H9 (cell line): ENCODE results near the gene R3HDM1. TPM values are rescaled to one million over a fixed set of nuclear protein-coding genes. Genes with fewer than 3 reads are reported as not detected.

ENCODE experiments used
- DNase-seq: peaks from one replicate; pipeline ENCODE4 v3.0.0-alpha.2; 2017
- H2AFZ ChIP-seq: one replicate; pipeline ENCODE4 v1.6.1; 2013; ENCODE audit warnings: mild to moderate bottlenecking, low read length, control low read depth, moderate library complexity
- H2AK5ac ChIP-seq: 2 replicates; pipeline ENCODE4 v1.6.1; 2013; ENCODE audit warnings: low read length, control low read depth, mixed read lengths; ENCODE audit not compliant: insufficient read length
- H2BK120ac ChIP-seq: one replicate; pipeline ENCODE4 v1.6.1; 2013; ENCODE audit warnings: low read depth, mild to moderate bottlenecking, low read length, control low read depth, inconsistent platforms; ENCODE audit not compliant: poor library complexity, severe bottlenecking
- H2BK12ac ChIP-seq: 2 replicates; pipeline ENCODE4 v1.6.1; 2013; ENCODE audit warnings: low read length, control low read depth, mixed read lengths, low read depth; ENCODE audit not compliant: insufficient read length
- H2BK15ac ChIP-seq: 2 replicates; pipeline ENCODE4 v1.6.1; 2013; ENCODE audit warnings: low read depth, low read length, control low read depth
- H2BK20ac ChIP-seq: one replicate; pipeline ENCODE4 v1.6.1; 2013; ENCODE audit warnings: low read depth, mild to moderate bottlenecking, low read length, control low read depth, inconsistent platforms; ENCODE audit not compliant: poor library complexity, severe bottlenecking
- H2BK5ac ChIP-seq: 2 replicates; pipeline ENCODE4 v1.6.1; 2013; ENCODE audit warnings: low read length, control low read depth, mixed read lengths; ENCODE audit not compliant: insufficient read length
- H3K14ac ChIP-seq: 2 replicates; pipeline ENCODE4 v1.6.1; 2013; ENCODE audit warnings: low read length, control low read depth; ENCODE audit not compliant: insufficient read depth
- H3K18ac ChIP-seq: 2 replicates; pipeline ENCODE4 v1.6.1; 2013; ENCODE audit warnings: low read depth, mild to moderate bottlenecking, mixed read lengths, low read length, control low read depth; ENCODE audit not compliant: insufficient read length
- H3K23ac ChIP-seq: 2 replicates; pipeline ENCODE4 v1.6.1; 2013; ENCODE audit warnings: low read length, control low read depth, mixed read lengths, low read depth; ENCODE audit not compliant: insufficient read length
- H3K23me2 ChIP-seq: 2 replicates; pipeline ENCODE4 v1.6.1; 2013; ENCODE audit warnings: low read depth, mild to moderate bottlenecking, mixed read lengths, low read length, control low read depth; ENCODE audit not compliant: insufficient read length, poor library complexity, severe bottlenecking
- H3K27ac ChIP-seq: 2 replicates; pipeline ENCODE4 v1.5.1; 2013; ENCODE audit warnings: low read length, control low read depth, mixed read lengths, low read depth; ENCODE audit not compliant: insufficient read length
- H3K27me3 ChIP-seq: 2 replicates; pipeline ENCODE4 v1.6.1; 2013; ENCODE audit warnings: low read length, control low read depth, inconsistent platforms; ENCODE audit not compliant: insufficient read depth
- H3K4ac ChIP-seq: 2 replicates; pipeline ENCODE4 v1.6.1; 2013; ENCODE audit warnings: low read depth, mild to moderate bottlenecking, control low read depth, inconsistent platforms, low read length, moderate library complexity
- H3K4me1 ChIP-seq: 2 replicates; pipeline ENCODE4 v1.6.1; 2013; ENCODE audit warnings: low read length, control low read depth, inconsistent platforms; ENCODE audit not compliant: insufficient read depth
- H3K4me2 ChIP-seq: 2 replicates; pipeline ENCODE4 v1.6.1; 2013; ENCODE audit warnings: low read length, control low read depth, mixed read lengths; ENCODE audit not compliant: insufficient read length, insufficient read depth
- H3K56ac ChIP-seq: 2 replicates; pipeline ENCODE4 v1.6.1; 2013; ENCODE audit warnings: low read depth, mild to moderate bottlenecking, mixed read lengths, low read length, control low read depth; ENCODE audit not compliant: insufficient read length
- H3K79me1 ChIP-seq: 2 replicates; pipeline ENCODE4 v1.6.1; 2013; ENCODE audit warnings: low read depth, mild to moderate bottlenecking, moderate library complexity, low read length, control low read depth, inconsistent platforms; ENCODE audit not compliant: insufficient read depth, poor library complexity, severe bottlenecking
- H3K79me2 ChIP-seq: 2 replicates; pipeline ENCODE4 v1.6.1; 2013; ENCODE audit warnings: low read length, control low read depth, inconsistent platforms; ENCODE audit not compliant: insufficient read depth
- H3K9ac ChIP-seq: 2 replicates; pipeline ENCODE4 v1.6.1; 2013; ENCODE audit warnings: low read length, control low read depth, mixed read lengths; ENCODE audit not compliant: insufficient read length; ENCODE audit errors: extremely low read depth
- H3K9me3 ChIP-seq: one replicate; pipeline ENCODE4 v1.6.1; 2013; ENCODE audit warnings: low read depth, low read length, inconsistent platforms; ENCODE audit not compliant: control insufficient read depth
- H3T11ph ChIP-seq: one replicate; pipeline ENCODE4 v1.6.1; 2013; ENCODE audit warnings: mild to moderate bottlenecking, low read length, control low read depth, inconsistent platforms
- H4K20me1 ChIP-seq: one replicate; pipeline ENCODE4 v1.6.1; 2013; ENCODE audit not compliant: control insufficient read depth, insufficient read length, insufficient read depth
- H4K5ac ChIP-seq: 2 replicates; pipeline ENCODE4 v1.6.1; 2013; ENCODE audit warnings: low read depth, mild to moderate bottlenecking, mixed read lengths, low read length, control low read depth; ENCODE audit not compliant: insufficient read length
- H4K8ac ChIP-seq: replicated peaks from 2 replicates; pipeline ENCODE4 v1.6.1; 2013; ENCODE audit warnings: low read length, control low read depth, mixed read lengths, low read depth; ENCODE audit not compliant: insufficient read length
- H4K91ac ChIP-seq: 2 replicates; pipeline ENCODE4 v1.6.1; 2013; ENCODE audit warnings: low read depth, mild to moderate bottlenecking, moderate library complexity, mixed read lengths, low read length, control low read depth; ENCODE audit not compliant: insufficient read length
- H3K27ac Mint-ChIP-seq, 3 experiments: 2 replicates in 2 of 3; 3 replicates in 1 of 3; pipeline ENCODE4 v1.8.0; 2020 to 2021; ENCODE audit warnings: mixed read lengths in 3 of 3, mild to moderate bottlenecking in 1 of 3, moderate library complexity in 1 of 3
- H3K27me3 Mint-ChIP-seq: 2 replicates; pipeline ENCODE4 v1.8.0; 2021; ENCODE audit warnings: low read depth, mild to moderate bottlenecking, moderate library complexity, mixed read lengths
- H3K36me3 Mint-ChIP-seq, 3 experiments: 2 replicates in 2 of 3; 3 replicates in 1 of 3; pipeline ENCODE4 v1.8.0; 2020 to 2021; ENCODE audit warnings: low read depth in 3 of 3, mixed read lengths in 3 of 3; ENCODE audit not compliant: insufficient read depth in 1 of 3
- H3K4me1 Mint-ChIP-seq, 2 experiments: 2 replicates each; pipeline ENCODE4 v1.8.0; 2020; ENCODE audit warnings: mixed read lengths in 2 of 2
- H3K4me3 Mint-ChIP-seq, 2 experiments: 2 replicates in 1 of 2; 3 replicates in 1 of 2; pipeline ENCODE4 v1.8.0; 2020 to 2021; ENCODE audit warnings: mild to moderate bottlenecking in 2 of 2, mixed read lengths in 2 of 2, moderate library complexity in 1 of 2
- H3K9me3 Mint-ChIP-seq, 2 experiments: 2 replicates in 1 of 2; 3 replicates in 1 of 2; pipeline ENCODE4 v1.8.0; 2020; ENCODE audit warnings: mild to moderate bottlenecking in 2 of 2, mixed read lengths in 2 of 2, moderate library complexity in 1 of 2
- WGBS: extraction: QIAGEN DNeasy Blood & Tissue Kit; methylation state at CpG from one replicate; pipeline ENCODE4 v1.1.7; 2013; ENCODE audit warnings: missing lambda C conversion rate, low lambda C conversion rate, mixed read lengths; ENCODE audit not compliant: insufficient read length; ENCODE audit errors: extremely low coverage; 5-methylcytosine and 5-hydroxymethylcytosine counted together
- total RNA-seq: library from RNA; stranded (reverse); gene quantifications from 2 replicates; pipeline ENCODE4 v1.2.1, GENCODE V29; 2021
- TF ChIP-seq, protein P1 (sequence below): fragments of 200-600 bp; sonication (generic); conservative IDR thresholded peaks from 3 replicates; pipeline ENCODE4 v1.8.0; 2021; ENCODE audit warnings: antibody characterized with exemption, mild to moderate bottlenecking

The R3HDM1 gene
- total RNA-seq, 1 experiment from 2014 or later = 58.8 TPM

DNA sequence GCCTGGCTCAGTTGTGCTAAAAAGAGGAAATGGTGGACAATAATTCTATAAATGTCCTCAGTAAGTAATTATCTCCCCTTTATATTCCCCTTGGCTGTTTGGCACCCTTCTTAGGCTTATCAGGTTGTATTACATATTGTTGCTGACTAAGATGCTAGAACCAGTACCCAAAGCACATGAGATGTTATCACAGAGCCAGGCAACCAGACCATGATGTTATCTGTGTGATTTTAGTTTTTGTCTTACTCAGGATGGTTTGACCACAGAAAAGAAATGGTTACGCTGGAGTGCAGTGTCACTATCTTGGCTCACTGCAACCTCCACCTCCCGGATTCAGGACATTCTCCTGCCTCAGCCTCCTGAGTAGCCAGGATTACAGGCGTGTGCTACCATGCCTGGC lies 15.2 kb downstream of the R3HDM1 start:
- no peaks in the 10 kb centered on the region for H3K9me3 ChIP-seq
- no peak overlapping the region for H4K8ac ChIP-seq
- peaks cover 7% of the 10 kb centered on the region for H3K79me1 ChIP-seq
- H2BK12ac ChIP-seq = no peak overlapping the region
- no peak overlapping the region for H4K91ac ChIP-seq
- Mint-ChIP-seq H3K4me1 (peaks cover 5 to 8% of the 10 kb centered on the region in 2 experiments), H3K36me3 (peaks cover 0 to 7% (median 3%) of the 10 kb centered on the region in 3 experiments; a peak in 3 of 7 replicates), H3K27ac (peak overlapping the region in 1 of 3 experiments; percentile 34; a peak in 1 of 7 replicates), H3K4me3 (no peak overlapping the region), H3K27me3 (no peaks in the 10 kb centered on the region), H3K9me3 (no peaks in the 10 kb centered on the region)
- H3K79me2 ChIP-seq = peaks cover 8% of the 10 kb centered on the region; the same call in 1 of the 2 replicates
- no peaks in the 10 kb centered on the region for H3K23me2 ChIP-seq
- no peak overlapping the region for H4K5ac ChIP-seq
- H3K27ac ChIP-seq = no peak overlapping the region
- no peak overlapping the region for H3K4me2 ChIP-seq
- H3T11ph ChIP-seq = no peak overlapping the region
- H3K4me1 ChIP-seq = no peaks in the 10 kb centered on the region; the same call in 1 of the 2 replicates
- no peak for DNase-seq
- H2BK20ac ChIP-seq = no peak overlapping the region
- H2BK5ac ChIP-seq = no peak overlapping the region
- H2AK5ac ChIP-seq = no peak overlapping the region
- TF ChIP-seq, protein P1, sequence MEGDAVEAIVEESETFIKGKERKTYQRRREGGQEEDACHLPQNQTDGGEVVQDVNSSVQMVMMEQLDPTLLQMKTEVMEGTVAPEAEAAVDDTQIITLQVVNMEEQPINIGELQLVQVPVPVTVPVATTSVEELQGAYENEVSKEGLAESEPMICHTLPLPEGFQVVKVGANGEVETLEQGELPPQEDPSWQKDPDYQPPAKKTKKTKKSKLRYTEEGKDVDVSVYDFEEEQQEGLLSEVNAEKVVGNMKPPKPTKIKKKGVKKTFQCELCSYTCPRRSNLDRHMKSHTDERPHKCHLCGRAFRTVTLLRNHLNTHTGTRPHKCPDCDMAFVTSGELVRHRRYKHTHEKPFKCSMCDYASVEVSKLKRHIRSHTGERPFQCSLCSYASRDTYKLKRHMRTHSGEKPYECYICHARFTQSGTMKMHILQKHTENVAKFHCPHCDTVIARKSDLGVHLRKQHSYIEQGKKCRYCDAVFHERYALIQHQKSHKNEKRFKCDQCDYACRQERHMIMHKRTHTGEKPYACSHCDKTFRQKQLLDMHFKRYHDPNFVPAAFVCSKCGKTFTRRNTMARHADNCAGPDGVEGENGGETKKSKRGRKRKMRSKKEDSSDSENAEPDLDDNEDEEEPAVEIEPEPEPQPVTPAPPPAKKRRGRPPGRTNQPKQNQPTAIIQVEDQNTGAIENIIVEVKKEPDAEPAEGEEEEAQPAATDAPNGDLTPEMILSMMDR = no peak
- H3K14ac ChIP-seq = no peak overlapping the region
- H2AFZ ChIP-seq = no peak overlapping the region
- H3K56ac ChIP-seq = no peak overlapping the region
- H3K27me3 ChIP-seq = no peaks in the 10 kb centered on the region
- H4K20me1 ChIP-seq = no peaks in the 10 kb centered on the region
- H3K18ac ChIP-seq = no peak overlapping the region
- H3K23ac ChIP-seq = no peak overlapping the region
- H2BK15ac ChIP-seq = no peak overlapping the region
- no CpG with 5 or more reads among the region's 3 CpGs for WGBS
- H3K4ac ChIP-seq = no peak overlapping the region
- no peak overlapping the region for H3K9ac ChIP-seq
- no peak overlapping the region for H2BK120ac ChIP-seq
